ENCODE results near the gene DUS2. TPM values are rescaled to one million over a fixed set of nuclear protein-coding genes. Genes with fewer than 3 reads are reported as not detected.
"Not testable (repeated sequence)": the region's sequence is repeated elsewhere in the genome, so short reads cannot be mapped to it uniquely, and the experiment has no call there.

The DUS2 gene
- total and polyA plus RNA-seq, 2 experiments from 2014 or later: 21.3 to 29.7 TPM

- peaks cover 22% of the 10 kb centered on the region for H3K4me1 ChIP-seq (ENCODE audit: low read depth)
- no peaks in the 10 kb centered on the region for H3K27me3 ChIP-seq
- no peak for TF ChIP-seq CTCF (IDR thresholded peaks at IDR 0.05; ENCODE audit: low read depth, low read length)
- DNase-seq (ENCODE audit: low read depth in 1 of 2, low spot score in 1 of 2): no peak
- H3K27ac ChIP-seq: no peak overlapping the region
- H3K36me3 ChIP-seq: no peaks in the 10 kb centered on the region
- H3K9me3 ChIP-seq (ENCODE audit: low read depth): no peaks in the 10 kb centered on the region
- H3K4me3 ChIP-seq: no peak overlapping the region
Observed at GRCh38 chr16:68090533-68090932, 67.4 kb downstream of the DUS2 start.

GRCh38 chr16:68091380-68092261 lies 68.5 kb downstream of the DUS2 start:
- no peak for TF ChIP-seq CTCF (IDR thresholded peaks at IDR 0.05; ENCODE audit: low read depth, low read length)
- no peaks in the 10 kb centered on the region for H3K9me3 ChIP-seq (ENCODE audit: low read depth)
- no peaks in the 10 kb centered on the region for H3K27me3 ChIP-seq
- H3K36me3 ChIP-seq: no peaks in the 10 kb centered on the region
- H3K4me3 ChIP-seq: no peak overlapping the region
- H3K27ac ChIP-seq: peak overlapping the region; percentile 27
- peaks cover 20% of the 10 kb centered on the region for H3K4me1 ChIP-seq (ENCODE audit: low read depth)
- DNase-seq (ENCODE audit: low read depth in 1 of 2, low spot score in 1 of 2): peak in 1 of 2 donors; percentile 67

- H3K27me3 ChIP-seq; H3K36me3 ChIP-seq; H3K9me3 ChIP-seq (ENCODE audit: low read depth); H3K4me3 ChIP-seq; H3K27ac ChIP-seq; DNase-seq (ENCODE audit: low read depth in 1 of 2, low spot score in 1 of 2): not testable (repeated sequence)
- peaks cover 13% of the 10 kb centered on the region for H3K4me1 ChIP-seq (ENCODE audit: low read depth)
Observed at GRCh38 chr16:68092275-68092674, 69.2 kb downstream of the DUS2 start.

- Histone ChIP-seq H3K27me3 (no peaks in the 10 kb centered on the region), H3K27ac (no peak overlapping the region), H3K9me3 (ENCODE audit: low read depth) (no peaks in the 10 kb centered on the region), H3K4me3 (no peak overlapping the region), H3K36me3 (no peaks in the 10 kb centered on the region), H3K4me1 (ENCODE audit: low read depth) (peaks cover 13% of the 10 kb centered on the region)
- DNase-seq (ENCODE audit: low read depth in 1 of 2, low spot score in 1 of 2): peak; percentile 31 to 51
- peak; percentile 54 for TF ChIP-seq CTCF (IDR thresholded peaks at IDR 0.05; ENCODE audit: low read depth, low read length)
Observed at GRCh38 chr16:68093816-68094613, 70.9 kb downstream of the DUS2 start.

- no peaks in the 10 kb centered on the region for H3K27me3 ChIP-seq
- no peak overlapping the region for H3K27ac ChIP-seq
- no peaks in the 10 kb centered on the region for H3K36me3 ChIP-seq
- DNase-seq (ENCODE audit: low read depth in 1 of 2, low spot score in 1 of 2): no peak
- peaks cover 13% of the 10 kb centered on the region for H3K4me1 ChIP-seq (ENCODE audit: low read depth)
- no peak overlapping the region for H3K4me3 ChIP-seq
- no peaks in the 10 kb centered on the region for H3K9me3 ChIP-seq (ENCODE audit: low read depth)
- no peak for TF ChIP-seq CTCF (IDR thresholded peaks at IDR 0.05; ENCODE audit: low read depth, low read length)
Observed at GRCh38 chr16:68094614-68094934, 71.5 kb downstream of the DUS2 start.

GRCh38 chr16:68096491-68096890 lies 73.4 kb downstream of the DUS2 start:
- no peaks in the 10 kb centered on the region for H3K27me3 ChIP-seq
- H3K4me1 ChIP-seq (ENCODE audit: low read depth): peaks cover 7% of the 10 kb centered on the region
- no peaks in the 10 kb centered on the region for H3K36me3 ChIP-seq
- no peak for DNase-seq (ENCODE audit: low read depth in 1 of 2, low spot score in 1 of 2)
- no peak overlapping the region for H3K4me3 ChIP-seq
- no peak for TF ChIP-seq CTCF (IDR thresholded peaks at IDR 0.05; ENCODE audit: low read depth, low read length)
- H3K9me3 ChIP-seq (ENCODE audit: low read depth): no peaks in the 10 kb centered on the region
- H3K27ac ChIP-seq: no peak overlapping the region
